DOHH2 (cell line): ENCODE results near the gene SHROOM2.

Experiments used
- EZH2phosphoT487 ChIP-seq: fragments of 200-600 bp; sonication (generic); IDR thresholded peaks from 2 replicates; pipeline ENCODE4 v1.6.1; 2017; ENCODE audit warnings: borderline replicate concordance, mild to moderate bottlenecking, antibody characterized with exemption, low read length, moderate library complexity, mixed read lengths
- TF ChIP-seq, protein P1 (sequence below): fragments of 200-600 bp; sonication (generic); IDR thresholded peaks from one replicate; pipeline ENCODE4 v1.5.1; 2014; ENCODE audit warnings: antibody characterized with exemption, mild to moderate bottlenecking, low read depth, low read length; ENCODE audit not compliant: poor library complexity, severe bottlenecking

DNA sequence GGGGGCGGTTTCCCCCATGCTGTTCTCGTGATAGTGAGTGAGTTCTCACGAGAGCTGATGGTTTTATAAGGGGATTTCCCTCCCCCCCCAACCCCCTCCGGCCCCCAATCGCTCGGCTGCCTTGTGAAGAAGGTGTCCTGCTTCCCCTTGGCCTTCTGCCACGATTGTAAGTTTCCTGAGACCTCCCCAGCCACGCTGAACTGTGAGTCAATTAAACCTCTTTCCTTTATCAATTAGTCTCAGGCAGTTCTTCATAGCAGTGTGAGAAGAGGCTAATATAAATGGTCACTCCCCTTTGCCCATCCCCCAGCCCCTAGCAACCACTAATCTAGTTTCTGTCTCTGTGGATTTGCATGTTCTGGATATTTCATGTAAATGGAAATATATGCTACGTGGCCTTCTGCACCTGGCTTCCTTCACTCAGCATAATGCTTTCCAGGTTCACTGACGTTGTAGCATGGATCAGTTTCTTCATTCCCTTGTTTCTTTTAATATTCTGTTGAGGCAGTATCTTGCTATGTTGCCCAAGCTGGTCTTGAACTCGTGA lies 37.0 kb upstream of the SHROOM2 start:
- TF ChIP-seq, protein P1, sequence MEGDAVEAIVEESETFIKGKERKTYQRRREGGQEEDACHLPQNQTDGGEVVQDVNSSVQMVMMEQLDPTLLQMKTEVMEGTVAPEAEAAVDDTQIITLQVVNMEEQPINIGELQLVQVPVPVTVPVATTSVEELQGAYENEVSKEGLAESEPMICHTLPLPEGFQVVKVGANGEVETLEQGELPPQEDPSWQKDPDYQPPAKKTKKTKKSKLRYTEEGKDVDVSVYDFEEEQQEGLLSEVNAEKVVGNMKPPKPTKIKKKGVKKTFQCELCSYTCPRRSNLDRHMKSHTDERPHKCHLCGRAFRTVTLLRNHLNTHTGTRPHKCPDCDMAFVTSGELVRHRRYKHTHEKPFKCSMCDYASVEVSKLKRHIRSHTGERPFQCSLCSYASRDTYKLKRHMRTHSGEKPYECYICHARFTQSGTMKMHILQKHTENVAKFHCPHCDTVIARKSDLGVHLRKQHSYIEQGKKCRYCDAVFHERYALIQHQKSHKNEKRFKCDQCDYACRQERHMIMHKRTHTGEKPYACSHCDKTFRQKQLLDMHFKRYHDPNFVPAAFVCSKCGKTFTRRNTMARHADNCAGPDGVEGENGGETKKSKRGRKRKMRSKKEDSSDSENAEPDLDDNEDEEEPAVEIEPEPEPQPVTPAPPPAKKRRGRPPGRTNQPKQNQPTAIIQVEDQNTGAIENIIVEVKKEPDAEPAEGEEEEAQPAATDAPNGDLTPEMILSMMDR = no peak
- no peak for TF ChIP-seq EZH2phosphoT487
